GM19467 (cell line): ENCODE measurements around the gene C2CD2L.
"Not testable (repeated sequence)": the region's sequence is repeated elsewhere in the genome, so short reads cannot be mapped to it uniquely, and the experiment has no call there.

ENCODE experiments used
- ATAC-seq: cut with Tn5 transposase; IDR thresholded peaks from one replicate; pipeline ENCODE4 v1.9.1; 2021; ENCODE audit warnings: mild to moderate bottlenecking, moderate library complexity; ENCODE audit not compliant: unreplicated experiment

The C2CD2L gene

DNA sequence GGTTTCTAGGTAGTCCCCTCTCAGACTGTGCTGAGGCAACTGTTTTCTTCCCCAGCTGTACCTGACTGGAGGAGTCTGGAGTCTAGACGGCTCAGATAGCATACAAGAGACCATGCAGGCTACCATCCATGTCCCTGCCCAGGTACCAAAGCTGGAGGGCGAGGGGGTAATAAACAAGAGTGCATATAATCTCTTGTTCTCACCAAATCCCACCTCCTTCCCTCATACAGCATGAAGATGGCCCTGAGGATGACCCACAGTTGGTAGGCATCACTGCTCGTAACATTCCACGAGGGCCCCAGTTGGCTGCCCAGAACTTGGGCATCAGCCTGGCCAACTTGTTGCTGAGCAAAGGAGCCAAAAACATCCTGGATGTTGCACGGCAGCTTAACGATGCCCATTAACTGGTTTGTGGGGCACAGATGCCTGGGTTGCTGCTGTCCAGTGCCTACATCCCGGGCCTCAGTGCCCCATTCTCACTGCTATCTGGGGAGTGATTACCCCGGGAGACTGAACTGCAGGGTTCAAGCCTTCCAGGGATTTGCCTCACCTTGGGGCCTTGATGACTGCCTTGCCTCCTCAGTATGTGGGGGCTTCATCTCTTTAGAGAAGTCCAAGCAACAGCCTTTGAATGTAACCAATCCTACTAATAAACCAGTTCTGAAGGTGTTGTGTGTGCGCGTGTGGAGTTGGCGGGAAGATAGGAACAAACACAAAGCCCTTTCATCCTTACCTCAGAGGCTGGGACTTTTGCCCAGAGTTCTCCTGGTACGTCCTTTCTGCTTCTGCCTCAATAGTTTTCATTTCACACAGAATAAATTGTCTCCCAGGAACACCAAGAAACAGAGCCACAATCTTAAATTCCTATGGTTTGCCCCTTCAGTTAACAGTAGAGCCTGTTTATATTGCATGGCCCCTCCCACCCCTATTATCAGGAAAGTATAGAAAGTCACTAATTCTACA, 14.0 kb upstream of the C2CD2L start:
- no peak for ATAC-seq

GRCh38 chr11:119093942-119094815, 13.0 kb upstream of the C2CD2L start:
- peak; percentile 5 for ATAC-seq

- ATAC-seq: peak; percentile 38
Observed at GRCh38 chr11:119094816-119095065, 12.4 kb upstream of the C2CD2L start.

- peak; percentile 70 for ATAC-seq
Observed at GRCh38 chr11:119095066-119095880, 11.9 kb upstream of the C2CD2L start.

DNA sequence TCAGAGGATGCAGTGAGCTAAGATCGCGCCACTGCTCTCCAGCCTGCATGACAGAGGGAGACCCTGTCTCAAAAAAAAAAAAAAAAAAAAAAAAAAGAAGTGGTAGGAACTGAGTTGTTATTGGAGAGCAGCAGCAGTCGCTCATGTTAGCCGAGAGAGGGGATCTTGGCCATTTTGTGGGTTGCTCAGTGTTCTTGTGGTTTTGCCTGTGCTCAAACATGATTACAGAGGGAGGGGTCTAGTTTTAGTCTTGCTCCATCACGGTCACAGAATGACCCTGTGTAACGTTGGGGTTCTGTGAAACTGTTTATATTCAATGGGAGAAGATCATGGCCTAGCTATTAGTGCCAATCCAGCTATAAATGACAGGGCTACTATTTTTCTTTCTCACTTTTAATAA, 7.4 kb upstream of the C2CD2L start:
- ATAC-seq: no peak

DNA sequence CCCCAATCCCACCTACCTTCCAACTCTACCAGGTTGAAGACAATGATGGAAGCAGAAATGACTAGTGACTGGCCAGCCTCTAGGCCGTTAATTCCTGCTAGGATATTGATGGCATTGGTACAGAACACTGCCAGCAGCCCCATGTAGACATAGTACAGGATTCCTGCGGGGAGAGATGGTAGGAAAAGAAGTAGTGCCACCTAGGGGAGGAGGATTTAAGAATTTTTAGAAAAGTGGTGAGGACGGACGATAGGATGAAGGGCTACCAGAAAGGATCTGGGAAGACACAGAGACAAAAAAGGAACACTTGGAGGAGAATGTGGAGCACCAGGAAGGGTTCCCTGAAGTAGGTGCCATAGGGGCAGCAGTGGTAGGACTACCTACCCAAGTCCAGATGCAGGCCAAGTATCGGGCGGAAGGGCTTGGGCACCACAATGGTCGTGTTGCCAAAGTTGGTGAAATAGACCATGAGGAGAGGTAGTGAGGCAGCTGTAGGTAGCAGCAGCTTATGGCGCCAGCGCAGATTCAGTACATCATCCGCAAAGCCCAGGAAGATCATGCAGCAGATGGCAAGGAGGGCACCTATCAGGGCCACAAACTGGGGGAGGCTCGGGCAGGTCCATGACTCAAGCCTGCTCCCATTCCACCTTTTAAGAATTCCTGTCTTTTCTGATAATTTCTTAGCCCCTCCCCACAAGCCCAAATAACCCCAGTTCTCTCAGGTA, 6.7 kb upstream of the C2CD2L start:
- no peak for ATAC-seq

DNA sequence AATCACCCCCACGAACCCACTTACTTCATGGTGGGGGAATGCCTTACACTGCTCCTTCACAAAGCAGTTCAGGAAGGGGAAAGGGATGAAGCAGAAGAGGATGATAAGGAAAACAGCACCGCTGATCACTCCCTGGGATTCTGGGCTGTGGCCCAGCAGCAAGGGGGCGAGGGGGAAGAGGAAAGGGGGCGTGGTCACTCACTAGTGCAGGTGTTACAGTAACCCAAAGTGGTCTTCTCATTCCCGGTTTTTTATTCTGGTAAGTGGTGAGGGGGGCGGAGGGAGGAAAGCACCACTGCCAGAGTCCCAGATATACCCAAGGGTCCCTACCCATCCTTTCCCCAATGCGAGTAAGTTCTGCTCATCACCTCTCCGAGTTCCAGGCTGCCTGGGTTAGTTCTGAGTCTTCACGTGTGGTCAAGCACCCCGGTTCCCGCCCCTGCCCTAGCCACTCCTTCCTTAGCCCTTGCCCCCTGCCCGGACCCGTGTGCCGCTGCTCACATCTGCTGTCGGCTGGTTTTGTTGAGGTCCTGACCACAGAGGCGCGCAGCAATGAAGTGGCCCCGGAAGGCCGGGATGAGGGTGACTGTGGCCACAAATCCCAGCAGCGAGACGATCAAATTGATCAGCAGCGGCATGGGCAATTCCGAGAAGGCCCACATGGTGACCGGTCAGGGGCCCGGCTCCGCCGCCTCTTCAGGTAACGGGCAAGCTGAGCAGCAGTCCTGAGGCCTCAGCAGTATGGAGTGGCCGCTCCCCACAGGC, 6.0 kb upstream of the C2CD2L start:
- ATAC-seq: peak; percentile 15

DNA sequence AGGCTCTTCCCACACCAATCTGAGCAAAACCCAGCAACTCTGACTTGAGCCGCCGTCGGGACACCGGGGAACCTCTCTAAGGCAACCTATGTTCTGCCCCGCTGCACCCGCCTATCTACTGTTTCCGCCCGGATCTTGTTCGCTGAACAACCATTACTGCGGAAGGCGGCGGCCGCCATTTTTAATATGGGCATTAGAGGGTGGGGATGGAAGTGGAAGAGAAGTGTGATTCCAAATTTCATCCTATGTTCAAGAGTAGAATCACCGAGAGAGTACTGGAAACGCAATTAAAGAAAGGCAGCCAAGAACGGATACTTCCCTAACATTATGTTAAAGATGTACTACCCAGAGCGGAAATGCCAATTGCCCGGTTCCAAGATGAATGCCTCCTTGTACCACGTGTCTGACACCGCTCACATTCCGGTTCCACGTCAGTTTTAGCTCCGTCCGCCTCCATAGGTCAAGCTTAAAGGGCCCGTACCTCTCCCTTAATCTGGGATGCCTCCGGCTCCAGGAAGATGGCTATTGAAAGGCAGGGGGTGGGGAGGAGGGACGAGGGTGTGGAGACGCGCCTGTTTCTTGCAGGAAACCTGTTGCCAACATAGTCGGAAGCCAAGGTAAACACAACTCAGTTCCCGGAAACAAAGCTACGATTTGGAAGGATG, 5.3 kb upstream of the C2CD2L start, which contains the start of gene DPAGT1:
TSS of gene DPAGT1 (minus strand) at position 95 of the 665 bp plus-strand sequence. CDS start 198 bp downstream, outside the sequence.
- peak; percentile 65 for ATAC-seq

DNA sequence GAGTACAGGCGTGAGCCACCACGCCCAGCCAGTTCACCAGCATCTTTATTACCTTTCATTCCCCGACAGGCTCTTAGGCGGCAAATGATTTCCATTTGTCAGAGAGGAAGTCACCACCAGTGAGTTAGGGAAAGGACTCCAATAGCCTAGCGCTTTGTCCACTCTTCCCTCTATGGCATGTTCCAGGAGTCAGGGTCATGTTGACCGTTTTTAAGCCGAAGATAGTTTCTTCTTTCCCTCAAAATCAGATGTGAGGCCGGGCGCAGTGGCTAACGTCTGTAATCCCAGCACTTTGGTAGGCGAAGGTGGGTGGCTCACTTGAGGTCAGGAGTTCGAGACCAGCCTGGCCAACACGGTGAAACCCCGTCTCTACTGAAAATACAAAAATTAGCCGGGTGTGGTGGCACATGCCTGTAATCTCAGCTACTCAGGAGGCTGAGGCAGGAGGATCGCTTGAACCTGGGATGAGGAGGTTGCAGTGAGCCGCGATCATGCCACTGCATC, 3.9 kb upstream of the C2CD2L start:
- not testable (repeated sequence) for ATAC-seq

DNA sequence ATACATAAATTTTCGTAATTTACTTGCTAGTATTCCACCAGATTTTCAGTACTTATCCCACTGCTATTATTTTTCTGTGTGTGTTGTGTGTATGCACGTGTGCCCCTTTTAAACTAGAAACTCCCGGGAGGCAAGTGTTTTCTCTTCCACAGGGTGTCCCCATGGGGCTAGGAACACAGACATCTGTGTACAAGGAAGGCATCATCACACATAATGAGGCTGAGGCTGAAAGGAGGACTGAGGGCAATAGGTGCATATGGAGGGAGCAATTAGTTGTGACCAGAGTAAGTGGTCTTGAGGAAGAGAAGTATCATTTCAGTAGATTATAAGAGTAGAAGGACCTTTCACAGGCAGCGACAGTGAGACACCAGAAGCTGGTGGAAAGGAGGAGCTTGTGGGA, 3.4 kb upstream of the C2CD2L start:
- no peak for ATAC-seq

DNA sequence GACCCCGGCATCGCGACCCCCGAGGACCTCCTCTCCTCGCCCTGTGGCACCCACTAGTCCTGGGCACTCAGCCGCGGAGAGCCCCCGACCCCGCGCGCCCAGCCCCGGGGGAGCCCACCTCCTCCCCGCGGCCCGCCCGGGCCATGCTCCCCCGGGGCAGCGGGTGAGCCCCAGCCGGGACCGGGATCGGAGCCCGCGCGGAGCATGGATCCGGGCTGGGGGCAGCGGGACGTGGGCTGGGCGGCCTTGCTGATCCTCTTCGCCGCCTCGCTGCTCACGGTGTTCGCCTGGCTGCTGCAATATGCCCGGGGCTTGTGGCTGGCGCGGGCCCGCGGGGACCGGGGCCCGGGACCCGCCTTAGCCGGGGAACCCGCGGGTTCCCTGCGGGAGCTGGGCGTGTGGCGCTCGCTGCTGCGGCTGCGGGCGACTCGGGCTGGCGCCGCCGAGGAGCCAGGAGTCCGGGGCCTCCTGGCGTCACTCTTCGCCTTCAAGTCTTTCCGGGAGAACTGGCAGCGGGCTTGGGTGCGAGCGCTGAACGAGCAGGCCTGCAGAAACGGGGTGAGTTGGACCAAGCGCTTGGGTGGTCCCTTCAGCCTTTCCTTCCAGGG, 498 bp downstream of the C2CD2L start:
- ATAC-seq: peak; percentile 7

DNA sequence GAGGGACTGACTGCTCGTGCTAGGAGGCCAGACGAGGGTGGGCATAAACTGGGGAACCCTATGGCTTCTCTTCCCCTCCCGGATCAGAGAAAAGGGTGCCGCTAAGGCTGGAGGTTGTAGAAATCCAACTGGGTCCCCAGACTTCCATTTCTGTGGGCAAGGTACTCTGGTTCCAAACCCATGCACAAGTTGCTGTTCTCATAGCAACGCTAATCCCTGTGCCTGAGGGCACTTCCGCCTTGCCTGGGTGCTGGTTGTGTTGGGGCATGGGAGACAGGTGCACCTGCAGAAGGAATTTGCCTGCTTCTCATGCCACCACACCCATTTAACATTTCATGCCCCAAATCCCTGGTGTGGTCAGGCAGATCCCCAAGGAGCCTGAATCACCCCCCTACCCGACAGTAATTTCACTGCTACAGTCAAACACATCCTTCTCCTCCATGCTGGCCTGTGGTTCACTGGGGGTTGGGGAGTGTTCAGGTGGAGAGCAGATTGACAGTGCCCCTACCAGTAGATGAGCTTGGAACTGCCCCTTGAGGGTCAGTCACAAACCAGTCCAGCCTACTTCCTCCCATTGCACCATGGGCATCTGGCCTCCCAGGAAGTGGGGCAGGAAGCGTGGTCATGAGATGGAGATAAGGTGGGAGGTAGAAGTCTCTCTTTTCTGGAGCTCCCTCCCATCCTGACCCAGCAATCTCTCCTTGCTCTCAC, 1.2 kb downstream of the C2CD2L start:
- ATAC-seq: no peak

DNA sequence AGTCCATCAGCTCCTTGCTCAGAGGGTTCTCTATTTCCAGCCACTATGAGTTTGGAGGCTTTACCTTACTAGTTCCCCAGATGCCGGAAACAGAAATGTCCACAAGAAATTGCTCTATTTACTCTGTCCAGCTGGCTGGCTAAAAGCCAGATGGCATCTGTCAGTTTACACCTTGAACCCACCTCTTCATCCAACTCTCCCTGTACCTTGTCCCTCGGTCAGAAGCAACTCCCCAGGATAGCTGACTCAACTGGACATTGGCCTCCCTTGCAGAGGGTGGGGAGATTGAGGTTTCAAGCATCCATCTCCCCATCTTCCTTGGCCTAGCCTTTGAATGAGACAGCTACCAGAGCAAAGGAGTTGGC, 1.7 kb downstream of the C2CD2L start:
- no peak for ATAC-seq

DNA sequence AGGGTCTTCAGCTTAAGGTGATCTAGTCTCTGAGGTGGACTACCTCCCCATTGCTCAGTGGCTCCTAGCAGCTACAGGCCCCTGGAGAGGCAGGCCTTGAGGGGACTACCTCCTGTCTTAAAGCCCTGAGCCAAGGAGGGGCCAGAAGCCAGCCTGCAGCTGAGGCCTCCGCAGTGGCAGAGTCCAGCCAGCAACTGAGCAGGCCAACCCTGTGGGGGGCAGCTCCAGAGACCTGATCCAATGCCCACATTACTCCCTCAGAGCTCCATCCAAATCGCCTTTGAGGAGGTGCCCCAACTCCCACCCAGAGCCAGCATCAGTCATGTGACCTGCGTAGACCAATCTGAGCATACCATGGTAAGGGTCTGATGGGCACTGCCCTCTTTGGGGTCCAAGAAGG, 2.7 kb downstream of the C2CD2L start:
- ATAC-seq: no peak

DNA sequence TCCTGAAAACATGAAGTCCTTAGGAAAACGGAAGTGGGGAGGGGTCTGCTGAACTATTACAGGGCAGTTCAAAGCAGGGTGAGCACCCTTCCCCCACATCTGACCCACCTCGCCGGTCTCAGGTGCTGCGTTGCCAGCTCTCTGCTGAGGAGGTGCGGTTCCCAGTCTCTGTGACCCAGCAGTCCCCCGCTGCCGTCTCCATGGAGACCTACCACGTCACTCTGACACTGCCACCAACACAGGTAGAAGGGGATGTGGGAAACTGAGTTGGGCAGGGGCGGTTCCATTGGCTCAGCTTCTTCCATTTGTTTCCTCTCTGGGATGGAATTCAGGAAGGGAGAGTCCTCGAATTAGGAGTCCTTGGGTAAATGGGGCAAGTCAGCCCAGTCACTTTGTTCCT, 3.3 kb downstream of the C2CD2L start:
- no peak for ATAC-seq

- no peak for ATAC-seq
Observed at GRCh38 chr11:119111361-119111925, 4.3 kb downstream of the C2CD2L start.

- ATAC-seq: no peak
Observed at GRCh38 chr11:119112314-119113020, 5.3 kb downstream of the C2CD2L start.
